Neuron (in vitro differentiated cells): ENCODE results near the gene CYP4X1.
"Not testable (repeated sequence)": the region's sequence is repeated elsewhere in the genome, so short reads cannot be mapped to it uniquely, and the experiment has no call there.

Experiments used
- H2AFZ ChIP-seq: one replicate; pipeline ENCODE4 v1.6.1; 2013; ENCODE audit warnings: low read depth, mild to moderate bottlenecking, inconsistent platforms, low read length, moderate library complexity
- H3K27me3 ChIP-seq: one replicate; pipeline ENCODE4 v1.6.1; 2013; ENCODE audit warnings: low read length; ENCODE audit not compliant: insufficient read depth
- H3K36me3 ChIP-seq: one replicate; pipeline ENCODE4 v1.6.1; 2013; ENCODE audit warnings: low read length; ENCODE audit not compliant: insufficient read depth
- H3K4me1 ChIP-seq: one replicate; pipeline ENCODE4 v1.6.1; 2013; ENCODE audit warnings: low read length; ENCODE audit not compliant: insufficient read depth
- H3K4me3 ChIP-seq: 2 replicates; pipeline ENCODE4 v1.5.1; 2013; ENCODE audit warnings: mild to moderate bottlenecking, low read length, moderate library complexity
- H3K9me3 ChIP-seq: one replicate; pipeline ENCODE4 v1.6.1; 2013; ENCODE audit warnings: low read length

CYP4X1 gene

DNA sequence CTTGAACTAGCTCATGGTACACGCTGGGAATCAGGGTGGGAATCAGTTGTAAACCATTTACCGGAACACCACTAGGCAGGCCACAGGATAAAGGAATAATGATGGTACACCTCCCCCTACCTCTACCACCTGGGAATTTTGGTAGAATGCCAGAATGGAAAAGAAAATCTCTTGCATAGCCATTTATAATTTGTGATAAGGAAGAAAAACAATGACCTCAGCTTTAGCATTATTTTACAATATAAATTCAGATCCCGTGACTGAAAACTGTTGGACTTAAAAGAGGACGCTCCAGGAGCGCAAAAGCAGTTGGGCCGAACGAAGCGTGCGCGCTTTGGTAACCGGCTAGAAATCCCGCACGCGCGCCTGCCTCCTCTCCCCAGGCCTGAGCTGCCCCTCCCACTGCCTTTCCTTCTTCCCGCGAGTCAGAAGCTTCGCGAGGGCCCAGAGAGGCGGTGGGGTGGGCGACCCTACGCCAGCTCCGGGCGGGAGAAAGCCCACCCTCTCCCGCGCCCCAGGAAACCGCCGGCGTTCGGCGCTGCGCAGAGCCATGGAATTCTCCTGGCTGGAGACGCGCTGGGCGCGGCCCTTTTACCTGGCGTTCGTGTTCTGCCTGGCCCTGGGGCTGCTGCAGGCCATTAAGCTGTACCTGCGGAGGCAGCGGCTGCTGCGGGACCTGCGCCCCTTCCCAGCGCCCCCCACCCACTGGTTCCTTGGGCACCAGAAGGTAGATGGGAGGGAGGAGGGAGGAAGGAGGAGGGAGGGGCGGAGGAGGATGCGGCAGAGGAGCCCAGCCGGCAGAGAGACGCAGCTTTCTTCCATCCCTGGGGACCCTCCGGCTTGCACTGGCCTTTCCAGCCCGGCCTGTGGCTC, at the start of gene CYP4X1:
Gene CYP4X1 (plus strand): TSS at position 402 of the 873 bp plus-strand sequence. CDS start 149 bp downstream, at position 551.
- H3K27me3 ChIP-seq, result peaks cover 43% of the 10 kb centered on the region
- H3K36me3 ChIP-seq, result no peaks in the 10 kb centered on the region
- no peaks in the 10 kb centered on the region for H3K9me3 ChIP-seq
- H3K4me3 ChIP-seq, result no peak within 1 kb of the TSS
- peak within 1 kb of the TSS; percentile 54 for H2AFZ ChIP-seq
- H3K4me1 ChIP-seq, result no peaks in the 10 kb centered on the region

DNA sequence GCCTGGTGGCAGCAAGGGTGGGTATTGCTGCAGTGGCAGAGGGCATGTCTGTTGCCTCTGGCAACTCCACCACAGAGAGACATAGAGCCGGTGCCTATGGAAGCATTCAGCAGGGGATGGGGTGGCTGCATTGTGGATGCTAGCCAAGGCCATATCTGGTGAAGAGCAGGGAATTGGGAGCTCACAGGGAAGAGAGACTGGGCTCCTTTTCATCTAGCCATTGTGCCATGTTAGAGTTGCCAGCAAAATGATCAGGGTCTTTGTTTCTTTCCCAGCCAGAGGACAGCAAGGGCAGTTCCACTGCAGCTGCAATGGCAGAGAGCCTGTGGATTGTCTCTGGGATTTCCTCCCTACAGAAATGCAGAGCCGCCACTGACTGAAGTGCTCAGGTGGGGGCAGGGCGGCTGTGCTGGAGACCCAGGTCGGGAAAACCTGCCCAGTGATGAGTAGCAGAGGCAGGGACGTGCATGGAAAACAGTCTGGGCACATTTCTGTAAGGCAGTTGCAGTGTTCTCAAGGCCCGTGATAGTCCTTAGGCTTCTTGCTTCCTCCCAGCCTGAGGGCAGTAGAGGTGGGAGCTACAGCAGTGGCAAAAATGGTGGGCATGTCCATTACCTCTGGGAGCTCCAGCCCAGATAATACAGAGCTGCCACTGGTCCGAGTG, 40.2 kb upstream of the CYP4X1 start:
- Histone ChIP-seq H3K9me3 (no peaks in the 10 kb centered on the region), H3K27me3 (no peaks in the 10 kb centered on the region), H3K4me3 (no peak overlapping the region), H3K36me3 (no peaks in the 10 kb centered on the region), H2AFZ (no peak overlapping the region), H3K4me1 (no peaks in the 10 kb centered on the region)

DNA sequence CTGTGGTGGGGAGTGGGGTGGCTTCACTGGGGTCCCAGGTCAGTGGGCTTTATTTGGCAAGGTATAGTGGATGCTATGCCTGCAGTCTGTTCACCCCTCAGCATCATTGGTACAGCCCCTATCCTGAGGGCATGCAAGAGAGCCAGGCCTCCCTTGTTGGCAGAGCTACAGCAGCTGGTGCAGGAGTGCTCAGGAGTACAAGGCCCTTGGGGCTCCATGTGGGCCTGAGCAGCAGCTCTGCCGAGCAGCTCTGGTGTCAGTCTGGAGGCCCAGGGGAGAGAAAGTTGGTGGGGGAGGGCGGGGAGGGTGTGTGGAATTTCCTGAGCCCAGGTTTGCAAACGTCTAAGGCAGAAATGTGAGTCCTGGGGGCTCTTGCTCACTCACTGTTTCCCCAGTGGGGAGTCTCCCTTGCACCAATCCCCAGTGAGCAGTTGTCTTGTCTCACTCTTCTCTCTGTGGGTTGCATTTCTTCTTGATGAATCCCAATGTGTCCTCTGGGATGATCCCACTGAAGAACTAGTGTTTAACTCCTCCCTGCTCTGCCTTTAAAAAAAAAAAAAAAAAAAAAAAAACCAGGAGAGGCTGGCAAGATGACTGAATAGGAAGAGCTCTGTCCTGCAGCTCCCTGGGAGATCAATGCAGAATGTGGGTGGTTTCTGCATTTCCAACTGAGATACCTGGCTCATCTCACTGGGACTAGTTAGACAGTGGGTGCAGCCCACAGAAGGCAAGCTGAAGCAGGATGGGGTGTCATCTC, 39.5 kb upstream of the CYP4X1 start:
- no peak overlapping the region for H2AFZ ChIP-seq
- no peaks in the 10 kb centered on the region for H3K4me1 ChIP-seq
- no peak overlapping the region for H3K4me3 ChIP-seq
- no peaks in the 10 kb centered on the region for H3K9me3 ChIP-seq
- H3K36me3 ChIP-seq, result no peaks in the 10 kb centered on the region
- H3K27me3 ChIP-seq, result no peaks in the 10 kb centered on the region

- H3K36me3 ChIP-seq, H3K4me1 ChIP-seq, H3K27me3 ChIP-seq, H3K4me3 ChIP-seq, H2AFZ ChIP-seq, H3K9me3 ChIP-seq: not testable (repeated sequence)
Measured at GRCh38 chr1:46990541-46990940, 32.9 kb upstream of the CYP4X1 start.

- no peaks in the 10 kb centered on the region for H3K9me3 ChIP-seq
Measured at GRCh38 chr1:46991083-46991923, 32.2 kb upstream of the CYP4X1 start.

GRCh38 chr1:46996659-46997281, 26.7 kb upstream of the CYP4X1 start:
- Histone ChIP-seq H3K36me3 (no peaks in the 10 kb centered on the region), H3K4me3 (no peak overlapping the region), H3K4me1 (no peaks in the 10 kb centered on the region), H2AFZ (no peak overlapping the region), H3K9me3 (no peaks in the 10 kb centered on the region), H3K27me3 (no peaks in the 10 kb centered on the region)

More at GRCh38 chr1:46991083-46991923, 32.2 kb upstream of the CYP4X1 start:
- Histone ChIP-seq H3K27me3 (no peaks in the 10 kb centered on the region), H3K4me3 (no peak overlapping the region), H3K4me1 (no peaks in the 10 kb centered on the region), H2AFZ (no peak overlapping the region), H3K36me3 (no peaks in the 10 kb centered on the region)

DNA sequence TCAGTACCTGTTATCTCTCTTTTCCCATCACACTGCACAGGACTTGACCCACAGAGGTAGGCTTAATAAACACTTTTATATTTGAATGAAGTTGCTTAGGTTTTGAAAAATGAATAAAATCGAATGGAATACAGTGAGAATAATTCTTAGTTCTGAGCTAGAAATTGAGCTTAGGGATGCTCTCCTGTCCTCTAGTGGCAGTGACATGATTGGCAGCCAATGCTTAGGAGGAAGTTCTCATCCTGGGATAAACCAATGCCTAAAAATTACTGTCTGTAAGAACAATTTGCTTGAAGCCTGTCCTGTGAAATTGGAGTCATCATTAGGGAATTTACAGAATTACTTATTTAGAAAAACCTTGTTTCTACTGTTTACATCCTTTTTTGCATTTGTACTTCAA, 21.3 kb upstream of the CYP4X1 start:
- H3K27me3 ChIP-seq, result no peaks in the 10 kb centered on the region
- no peaks in the 10 kb centered on the region for H3K36me3 ChIP-seq
- no peak overlapping the region for H2AFZ ChIP-seq
- H3K4me3 ChIP-seq, result no peak overlapping the region
- no peaks in the 10 kb centered on the region for H3K9me3 ChIP-seq
- no peaks in the 10 kb centered on the region for H3K4me1 ChIP-seq

- H3K9me3 ChIP-seq, result no peaks in the 10 kb centered on the region
- no peaks in the 10 kb centered on the region for H3K36me3 ChIP-seq
- H3K4me3 ChIP-seq, result no peak overlapping the region
- H3K27me3 ChIP-seq, result no peaks in the 10 kb centered on the region
- H2AFZ ChIP-seq, result no peak overlapping the region
- no peaks in the 10 kb centered on the region for H3K4me1 ChIP-seq
Measured at GRCh38 chr1:47003896-47004403, 19.5 kb upstream of the CYP4X1 start.

DNA sequence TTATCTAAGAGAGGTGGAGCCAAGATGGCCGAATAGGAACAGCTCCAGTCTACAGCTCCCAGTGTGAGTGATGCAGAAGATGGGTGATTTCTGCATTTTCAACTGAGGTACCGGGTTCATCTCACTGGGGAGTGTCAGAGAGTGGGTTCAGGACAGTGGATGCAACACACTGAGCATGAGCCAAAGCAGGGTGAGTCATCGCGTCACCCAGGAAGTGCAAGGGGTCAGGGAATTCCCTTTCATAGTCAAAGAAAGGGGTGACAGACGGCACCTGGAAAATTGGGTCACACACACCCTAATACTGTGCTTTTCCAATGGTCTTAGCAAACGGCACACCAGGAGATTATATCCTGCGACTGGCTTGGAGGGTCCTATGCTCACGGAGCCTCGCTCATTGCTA, 17.0 kb upstream of the CYP4X1 start:
- H3K4me3 ChIP-seq, H2AFZ ChIP-seq, H3K27me3 ChIP-seq, H3K36me3 ChIP-seq, H3K9me3 ChIP-seq, H3K4me1 ChIP-seq: not testable (repeated sequence)

DNA sequence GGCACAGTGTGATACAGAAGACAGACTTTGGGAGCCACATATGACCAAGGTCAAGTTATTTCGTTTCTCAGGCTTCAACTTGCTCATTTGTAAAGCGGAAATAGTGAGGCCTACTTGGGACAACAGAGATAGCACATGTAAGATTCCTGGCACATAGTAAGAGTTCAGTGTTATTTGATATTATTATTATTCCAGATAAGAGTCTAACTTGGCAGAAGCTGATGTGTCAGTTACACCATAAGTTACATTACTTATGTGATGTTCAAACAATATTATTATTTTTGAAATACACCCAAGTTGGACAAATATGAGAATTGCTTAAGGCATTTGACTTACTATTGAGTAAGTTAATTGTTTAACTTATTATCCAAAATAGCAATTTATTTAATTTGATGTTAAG, 10.2 kb upstream of the CYP4X1 start:
- Histone ChIP-seq H3K4me3 (no peak overlapping the region), H3K9me3 (no peaks in the 10 kb centered on the region), H3K4me1 (no peaks in the 10 kb centered on the region), H3K27me3 (no peaks in the 10 kb centered on the region), H3K36me3 (no peaks in the 10 kb centered on the region), H2AFZ (no peak overlapping the region)

DNA sequence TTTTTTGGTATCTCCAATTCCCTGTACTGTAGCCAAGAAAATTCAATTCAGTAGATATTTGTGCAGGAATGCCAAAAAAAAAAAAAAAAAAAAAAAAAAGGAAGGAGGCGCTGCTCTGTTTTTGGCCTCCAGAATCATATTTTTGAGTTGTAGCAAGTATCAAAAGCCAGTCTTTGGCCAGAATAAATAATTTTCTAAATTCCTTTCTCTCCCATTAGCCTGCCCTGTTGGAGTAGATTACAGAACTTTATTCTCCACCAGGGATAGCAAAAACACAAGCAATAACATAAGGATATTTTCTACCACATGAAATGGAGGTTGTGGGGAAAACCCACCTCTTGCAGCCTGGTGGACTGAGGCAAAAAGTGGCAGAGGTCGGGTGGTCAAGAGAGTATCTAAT, 2.4 kb upstream of the CYP4X1 start:
- H3K36me3 ChIP-seq, result no peaks in the 10 kb centered on the region
- no peak overlapping the region for H2AFZ ChIP-seq
- no peaks in the 10 kb centered on the region for H3K4me1 ChIP-seq
- no peak overlapping the region for H3K4me3 ChIP-seq
- no peaks in the 10 kb centered on the region for H3K9me3 ChIP-seq
- peaks cover 43% of the 10 kb centered on the region for H3K27me3 ChIP-seq

GRCh38 chr1:47024141-47024801, 802 bp downstream of the CYP4X1 start:
- H3K4me3 ChIP-seq, result no peak overlapping the region
- no peaks in the 10 kb centered on the region for H3K4me1 ChIP-seq
- no peak overlapping the region for H2AFZ ChIP-seq
- H3K27me3 ChIP-seq, result peaks cover 43% of the 10 kb centered on the region
- H3K9me3 ChIP-seq, result no peaks in the 10 kb centered on the region
- H3K36me3 ChIP-seq, result no peaks in the 10 kb centered on the region
